Activated naive CD4-positive, alpha-beta T cell treated with anti-CD3 and anti-CD28 coated beads for 36 hours (primary cell): ENCODE data around the gene SQSTM1. TPM values are rescaled to one million over a fixed set of nuclear protein-coding genes. Genes with fewer than 3 reads are reported as not detected.
A peak's percentile ranks its signal among the peaks of the same experiment; 100 is the strongest.

Experiments
- CTCF ChIA-PET: fragments of 350-600 bp; sonication (Branson Sonifier 250); formaldehyde crosslinking; loops from one replicate; lab custom pipeline; 2021; ENCODE audit warnings: antibody characterized with exemption; lab: Charles Lee
- DNase-seq: peaks from one replicate; pipeline ENCODE4 v3.0.0-alpha.2; 2020
- H3K27ac Mint-ChIP-seq: one replicate; pipeline ENCODE4 v1.8.0; 2021; ENCODE audit warnings: mild to moderate bottlenecking, mixed read lengths
- H3K27me3 Mint-ChIP-seq: one replicate; pipeline ENCODE4 v1.8.0; 2021; ENCODE audit warnings: low read depth, mixed read lengths
- H3K36me3 Mint-ChIP-seq: one replicate; pipeline ENCODE4 v1.8.0; 2021; ENCODE audit warnings: low read depth, mixed read lengths
- H3K4me1 Mint-ChIP-seq: one replicate; pipeline ENCODE4 v1.8.0; 2021; ENCODE audit warnings: low read depth, mixed read lengths
- H3K4me3 Mint-ChIP-seq: one replicate; pipeline ENCODE4 v1.8.0; 2021; ENCODE audit warnings: mild to moderate bottlenecking, moderate library complexity, mixed read lengths
- H3K9me3 Mint-ChIP-seq: one replicate; pipeline ENCODE4 v1.8.0; 2021; ENCODE audit warnings: mixed read lengths
- intact Hi-C: fragments of 100-400 bp; cut with micrococcal nuclease; formaldehyde crosslinking; loops from one replicate; pipeline ENCODE4 v1.15.1; 2023
- total RNA-seq, 2 experiments: library from RNA; stranded (reverse); gene quantifications; one replicate each; pipeline ENCODE4 v1.2.3, GENCODE V29; 2021

The SQSTM1 gene
- total RNA-seq, 2 experiments from 2014 or later, result 109 to 114 TPM

GRCh38 chr5:179795863-179796833 lies 24.6 kb upstream of the SQSTM1 start:
- H3K4me1 Mint-ChIP-seq, result peaks cover 23% of the 10 kb centered on the region
- no peaks in the 10 kb centered on the region for H3K27me3 Mint-ChIP-seq
- peak; percentile 73 for DNase-seq
- no peak overlapping the region for H3K27ac Mint-ChIP-seq
- intact Hi-C loops, result loop anchor here (1.0 to 2.0 kb wide), 4 partner anchors 33 to 118 kb away; partner anchors contain the start of genes CANX and MAML1
- H3K36me3 Mint-ChIP-seq, result peaks cover 4% of the 10 kb centered on the region
- no peaks in the 10 kb centered on the region for H3K9me3 Mint-ChIP-seq
- peak overlapping the region; percentile 59 for H3K4me3 Mint-ChIP-seq
- CTCF ChIA-PET, result interaction anchor here (0.6 to 2.6 kb wide), 10 partner anchors 19 to 312 kb away, joined by 3 to 16 read pairs (median 3); partner anchors contain the start of gene SQSTM1

- DNase-seq, result no peak
- Mint-ChIP-seq H3K4me1 (peaks cover 27% of the 10 kb centered on the region), H3K27ac (no peak overlapping the region), H3K27me3 (no peaks in the 10 kb centered on the region), H3K9me3 (no peaks in the 10 kb centered on the region), H3K36me3 (peaks cover 6% of the 10 kb centered on the region), H3K4me3 (peak overlapping the region; percentile 59)
- intact Hi-C loops, result loop anchor here (1.0 to 2.0 kb wide), 4 partner anchors 34 to 119 kb away; partner anchors contain the start of genes CANX and MAML1
- CTCF ChIA-PET, result interaction anchor here (0.5 to 2.6 kb wide), 13 partner anchors 11 to 294 kb away, joined by 3 to 16 read pairs (median 3); partner anchors contain the start of gene SQSTM1
Observed at GRCh38 chr5:179796877-179797608, 23.7 kb upstream of the SQSTM1 start.

- CTCF ChIA-PET, result interaction anchor here (0.5 to 2.6 kb wide), 9 partner anchors 12 to 294 kb away, joined by 3 to 16 read pairs (median 3); no protein-coding TSS in a partner anchor
- intact Hi-C loops, result loop anchor here (2.0 kb wide), 1 partner anchor 65 kb away; the partner anchor contains the start of gene MAML1
- Mint-ChIP-seq H3K27me3 (no peaks in the 10 kb centered on the region), H3K4me1 (peaks cover 32% of the 10 kb centered on the region), H3K9me3 (no peaks in the 10 kb centered on the region), H3K27ac (no peak overlapping the region), H3K4me3 (no peak overlapping the region), H3K36me3 (peaks cover 6% of the 10 kb centered on the region)
- DNase-seq, result no peak
Observed at GRCh38 chr5:179797741-179798140, 23.0 kb upstream of the SQSTM1 start.

- no peak overlapping the region for H3K4me3 Mint-ChIP-seq
- peaks cover 6% of the 10 kb centered on the region for H3K36me3 Mint-ChIP-seq
- H3K4me1 Mint-ChIP-seq, result peaks cover 33% of the 10 kb centered on the region
- intact Hi-C loops, result no loop called here
- H3K9me3 Mint-ChIP-seq, result no peaks in the 10 kb centered on the region
- H3K27ac Mint-ChIP-seq, result no peak overlapping the region
- DNase-seq, result no peak
- no peaks in the 10 kb centered on the region for H3K27me3 Mint-ChIP-seq
- CTCF ChIA-PET, result interaction anchor here (1.0 to 1.1 kb wide), 3 partner anchors 101 to 119 kb away, joined by 3 to 4 read pairs (median 4); no protein-coding TSS in a partner anchor
Observed at GRCh38 chr5:179798144-179798770, 22.4 kb upstream of the SQSTM1 start.

- intact Hi-C loops, result no loop called here
- H3K36me3 Mint-ChIP-seq, result peaks cover 6% of the 10 kb centered on the region
- H3K4me3 Mint-ChIP-seq, result no peak overlapping the region
- H3K27ac Mint-ChIP-seq, result no peak overlapping the region
- H3K4me1 Mint-ChIP-seq, result peaks cover 33% of the 10 kb centered on the region
- no peak for DNase-seq
- H3K9me3 Mint-ChIP-seq, result no peaks in the 10 kb centered on the region
- CTCF ChIA-PET, result no interaction called here
- H3K27me3 Mint-ChIP-seq, result no peaks in the 10 kb centered on the region
Observed at GRCh38 chr5:179798771-179799643, 21.7 kb upstream of the SQSTM1 start.

GRCh38 chr5:179799644-179799973 lies 21.1 kb upstream of the SQSTM1 start:
- intact Hi-C loops, result no loop called here
- Mint-ChIP-seq H3K36me3 (peaks cover 6% of the 10 kb centered on the region), H3K4me1 (peaks cover 33% of the 10 kb centered on the region), H3K9me3 (no peaks in the 10 kb centered on the region), H3K27ac (no peak overlapping the region), H3K4me3 (no peak overlapping the region), H3K27me3 (no peaks in the 10 kb centered on the region)
- CTCF ChIA-PET, result no interaction called here
- DNase-seq, result no peak

- Mint-ChIP-seq H3K36me3 (peaks cover 6% of the 10 kb centered on the region), H3K4me1 (peaks cover 35% of the 10 kb centered on the region), H3K4me3 (no peak overlapping the region), H3K9me3 (no peaks in the 10 kb centered on the region), H3K27ac (no peak overlapping the region), H3K27me3 (no peaks in the 10 kb centered on the region)
- CTCF ChIA-PET, result no interaction called here
- intact Hi-C loops, result no loop called here
- DNase-seq, result no peak
Observed at GRCh38 chr5:179800071-179800695, 20.5 kb upstream of the SQSTM1 start.

- H3K4me3 Mint-ChIP-seq, result no peak overlapping the region
- H3K36me3 Mint-ChIP-seq, result peaks cover 6% of the 10 kb centered on the region
- no peaks in the 10 kb centered on the region for H3K9me3 Mint-ChIP-seq
- no peaks in the 10 kb centered on the region for H3K27me3 Mint-ChIP-seq
- intact Hi-C loops, result no loop called here
- H3K4me1 Mint-ChIP-seq, result peaks cover 38% of the 10 kb centered on the region
- CTCF ChIA-PET, result interaction anchor here (1.7 to 2.2 kb wide), 3 partner anchors 8 to 20 kb away, joined by 5 to 11 read pairs (median 7); partner anchors contain the start of genes LTC4S and SQSTM1
- H3K27ac Mint-ChIP-seq, result no peak overlapping the region
- DNase-seq, result no peak
Observed at GRCh38 chr5:179800696-179801201, 20.0 kb upstream of the SQSTM1 start.

GRCh38 chr5:179801304-179802206 lies 19.1 kb upstream of the SQSTM1 start:
- CTCF ChIA-PET, result interaction anchor here (0.7 to 2.2 kb wide), 25 partner anchors 9 to 290 kb away, joined by 3 to 11 read pairs (median 5); partner anchors contain the start of genes LTC4S and SQSTM1
- H3K36me3 Mint-ChIP-seq, result peaks cover 6% of the 10 kb centered on the region
- no peaks in the 10 kb centered on the region for H3K27me3 Mint-ChIP-seq
- H3K4me1 Mint-ChIP-seq, result peaks cover 38% of the 10 kb centered on the region
- no peak overlapping the region for H3K27ac Mint-ChIP-seq
- peak; percentile 92 for DNase-seq
- intact Hi-C loops, result loop anchor here (1.0 to 2.0 kb wide), 3 partner anchors 35 to 289 kb away; no protein-coding TSS in a partner anchor
- H3K4me3 Mint-ChIP-seq, result no peak overlapping the region
- no peaks in the 10 kb centered on the region for H3K9me3 Mint-ChIP-seq
